Urothelium cell line (cell line): ENCODE measurements around the gene DHRS7B.
A peak's percentile ranks its signal among the peaks of the same experiment; 100 is the strongest.

Experiments used
- DNase-seq: peaks from one replicate; pipeline ENCODE4 v3.0.0; 2011; ENCODE audit warnings: low spot score, mixed read lengths
- FAIRE-seq: peaks from 2 replicates; lab custom pipeline; 2011; peaks lifted over from hg19 to GRCh38; lab: Jason Lieb, UNC

DHRS7B gene

GRCh38 chr17:21232033-21232749 is 105.4 kb downstream of the DHRS7B start:
- FAIRE-seq (no peak), DNase-seq (no peak)

- FAIRE-seq = no peak
Measured at GRCh38 chr17:21233581-21234347, 107.0 kb downstream of the DHRS7B start.

GRCh38 chr17:21235921-21236320 is 109.2 kb downstream of the DHRS7B start:
- FAIRE-seq (no peak), DNase-seq (no peak)

More at GRCh38 chr17:21233581-21234347, 107.0 kb downstream of the DHRS7B start:
- DNase-seq = no peak

- DNase-seq (peak; percentile 43), FAIRE-seq (no peak)
Measured at GRCh38 chr17:21239680-21240368, 113.1 kb downstream of the DHRS7B start.

GRCh38 chr17:21240369-21241055 is 113.7 kb downstream of the DHRS7B start:
- no peak for FAIRE-seq
- no peak for DNase-seq
